T-cell (primary cell): ENCODE measurements around the gene ZXDC. TPM values are rescaled to one million over a fixed set of nuclear protein-coding genes. Genes with fewer than 3 reads are reported as not detected.

ENCODE experiments used
- ATAC-seq, 4 experiments: fragments of 200-7000 bp in 3 of 4; fragments of 150-1000 bp in 1 of 4; cut with Tn5 transposase; replicated peaks in 1 of 4; 1 replicate in 3 of 4; 2 replicates in 1 of 4; pipeline ENCODE4 v1.10.0; 2021; ENCODE audit warnings: moderate library complexity in 3 of 4, mild to moderate bottlenecking in 2 of 4, moderate number of reproducible peaks in 1 of 4
- CTCF ChIA-PET, 2 donors: fragments of 300-600 bp; sonication (Branson Sonifier 250); formaldehyde crosslinking; loops; one replicate each; lab custom pipeline; 2022; ENCODE audit warnings: antibody characterized with exemption in 2 of 2; lab: Charles Lee
- POLR2A ChIA-PET, 2 donors: fragments of 300-600 bp; sonication (Branson Sonifier 250); formaldehyde crosslinking; loops; one replicate each; lab custom pipeline; 2022; ENCODE audit warnings: antibody characterized with exemption in 2 of 2; lab: Charles Lee
- DNase-seq, 35 experiments: peaks; one replicate each; pipeline versions ENCODE4 v3.0.0 to v3.0.0-alpha.2; 2013 to 2023
- H3K27ac ChIP-seq: one replicate; pipeline ENCODE4 v1.5.1; 2013; ENCODE audit warnings: low read length
- H3K27me3 ChIP-seq, 2 experiments: replicated peaks in 1 of 2; 1 replicate in 1 of 2; 2 replicates in 1 of 2; pipeline versions ENCODE4 v1.6.1 to v1.7.0; 2013; ENCODE audit warnings: low read length in 1 of 2, mixed read lengths in 1 of 2; ENCODE audit not compliant: control insufficient read depth in 2 of 2, insufficient read depth in 2 of 2; ENCODE audit errors: extremely low read depth in 1 of 2
- H3K36me3 ChIP-seq, 2 donors: 1 replicate in 1 of 2; 2 replicates in 1 of 2; pipeline versions ENCODE4 v1.6.1 to v1.7.0; 2013; ENCODE audit warnings: low read length in 1 of 2; ENCODE audit not compliant: control insufficient read depth in 2 of 2, insufficient read depth in 1 of 2; ENCODE audit errors: extremely low read depth in 1 of 2
- H3K4me1 ChIP-seq, 2 experiments: 1 replicate in 1 of 2; 2 replicates in 1 of 2; pipeline versions ENCODE4 v1.6.1 to v1.7.0; 2013; ENCODE audit warnings: low read length in 2 of 2, mixed read lengths in 1 of 2; ENCODE audit not compliant: insufficient read depth in 2 of 2, control insufficient read depth in 1 of 2; ENCODE audit errors: extremely low read depth in 1 of 2
- H3K4me3 ChIP-seq, 2 donors: 1 replicate in 1 of 2; 2 replicates in 1 of 2; pipeline versions ENCODE4 v1.5.1 to v1.7.0; 2013; ENCODE audit warnings: mild to moderate bottlenecking in 2 of 2, low read length in 1 of 2, moderate library complexity in 1 of 2; ENCODE audit not compliant: control insufficient read depth in 1 of 2; ENCODE audit errors: extremely low read depth in 1 of 2
- H3K9me3 ChIP-seq: 2 replicates; pipeline ENCODE4 v1.7.0; 2013
- H3K27ac Mint-ChIP-seq, 2 donors: one replicate each; pipeline ENCODE4 v1.8.0; 2020 to 2021; ENCODE audit warnings: mild to moderate bottlenecking in 2 of 2, mixed read lengths in 2 of 2
- H3K27me3 Mint-ChIP-seq, 2 donors: one replicate each; pipeline ENCODE4 v1.8.0; 2021 to 2022; ENCODE audit warnings: mixed read lengths in 2 of 2
- H3K36me3 Mint-ChIP-seq: one replicate; pipeline ENCODE4 v1.8.0; 2021; ENCODE audit warnings: mixed read lengths
- H3K4me1 Mint-ChIP-seq, 3 donors: one replicate each; pipeline ENCODE4 v1.8.0; 2020 to 2022; ENCODE audit warnings: mixed read lengths in 3 of 3, mild to moderate bottlenecking in 1 of 3
- H3K4me3 Mint-ChIP-seq, 3 donors: one replicate each; pipeline ENCODE4 v1.8.0; 2020 to 2022; ENCODE audit warnings: mild to moderate bottlenecking in 3 of 3, mixed read lengths in 3 of 3, moderate library complexity in 3 of 3
- H3K9me3 Mint-ChIP-seq, 3 donors: one replicate each; pipeline ENCODE4 v1.8.0; 2020 to 2022; ENCODE audit warnings: mixed read lengths in 3 of 3
- WGBS: methylation state at CpG from one replicate; pipeline ENCODE4 v1.1.5; 2013; ENCODE audit warnings: missing lambda C conversion rate; ENCODE audit not compliant: insufficient coverage; 5-methylcytosine and 5-hydroxymethylcytosine counted together
- total RNA-seq, 35 experiments: library from RNA in 6 of 35; stranded (reverse) in 6 of 35; fragments of 120-200 nt in 1 of 35; gene quantifications; one replicate each; pipeline versions ENCODE4 v1.2.1 to v1.2.4 and lab custom pipeline; 2013 to 2026

Gene ZXDC
- total RNA-seq, 5 donors from 2014 or later (not counting 1 experiment from before 2014, with no cell fraction given) = 57.6 to 68.7 (median 61.8) TPM

DNA sequence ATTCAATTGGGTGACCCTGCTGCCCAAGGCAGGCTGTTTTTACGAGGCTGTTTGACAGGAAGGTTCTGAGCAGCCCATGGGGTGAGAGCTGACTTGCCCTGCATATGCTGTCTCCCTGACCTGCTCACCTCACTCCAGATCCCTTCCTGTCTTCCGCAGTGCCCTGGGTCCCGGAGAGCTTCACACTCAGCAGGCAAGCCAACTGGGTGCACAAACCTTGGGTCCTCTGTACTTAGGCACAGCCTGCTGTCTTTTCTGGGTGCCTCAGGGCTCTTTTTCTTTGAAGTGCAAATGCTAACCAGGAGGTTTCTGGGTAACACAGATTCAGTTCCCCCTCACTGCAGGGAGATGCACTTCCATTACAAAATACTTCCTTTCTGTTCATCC lies 32.8 kb downstream of the ZXDC start:
- POLR2A ChIA-PET = no interaction called here
- H3K4me1 Mint-ChIP-seq = peaks cover 0 to 6% (median 0%) of the 10 kb centered on the region in 3 donors
- H3K9me3 Mint-ChIP-seq = no peaks in the 10 kb centered on the region
- ATAC-seq = no peak
- WGBS = 100% methylated on average over 3 of the region's 3 CpGs
- no peaks in the 10 kb centered on the region for H3K27me3 Mint-ChIP-seq
- H3K36me3 ChIP-seq = peaks cover 10 to 38% of the 10 kb centered on the region in 2 donors
- no peak overlapping the region for H3K27ac ChIP-seq
- H3K4me3 ChIP-seq = no peak overlapping the region
- H3K4me1 ChIP-seq = no peaks in the 10 kb centered on the region
- peaks cover 38% of the 10 kb centered on the region for H3K36me3 Mint-ChIP-seq
- H3K27ac Mint-ChIP-seq = no peak overlapping the region
- DNase-seq = peak in 1 of 35 experiments; percentile 3
- H3K9me3 ChIP-seq = no peaks in the 10 kb centered on the region
- H3K4me3 Mint-ChIP-seq = no peak overlapping the region
- CTCF ChIA-PET = no interaction called here
- no peaks in the 10 kb centered on the region for H3K27me3 ChIP-seq

GRCh38 chr3:126442094-126442855 lies 33.4 kb downstream of the ZXDC start:
- 96% methylated on average over 7 of the region's 13 CpGs for WGBS
- H3K4me3 ChIP-seq = no peak overlapping the region
- H3K36me3 ChIP-seq = peaks cover 12 to 39% of the 10 kb centered on the region in 2 donors
- no peak overlapping the region for H3K27ac ChIP-seq
- no peaks in the 10 kb centered on the region for H3K4me1 ChIP-seq
- DNase-seq (no peak), ATAC-seq (no peak)
- no peak overlapping the region for H3K27ac Mint-ChIP-seq
- H3K9me3 ChIP-seq = no peaks in the 10 kb centered on the region
- CTCF ChIA-PET = no interaction called here
- POLR2A ChIA-PET = interaction anchor here in 1 of 2 donors (0.6 kb wide), 1 partner anchor 37 kb away, joined by 3 read pairs; no protein-coding TSS in a partner anchor
- peaks cover 44% of the 10 kb centered on the region for H3K36me3 Mint-ChIP-seq
- H3K4me3 Mint-ChIP-seq = no peak overlapping the region
- H3K9me3 Mint-ChIP-seq = no peaks in the 10 kb centered on the region
- no peaks in the 10 kb centered on the region for H3K27me3 ChIP-seq
- H3K4me1 Mint-ChIP-seq = peaks cover 0 to 6% (median 0%) of the 10 kb centered on the region in 3 donors
- H3K27me3 Mint-ChIP-seq = no peaks in the 10 kb centered on the region

- Histone ChIP-seq H3K36me3 (peaks cover 12 to 48% of the 10 kb centered on the region in 2 donors), H3K27ac (no peak overlapping the region), H3K27me3 (no peaks in the 10 kb centered on the region), H3K4me3 (no peak overlapping the region), H3K4me1 (no peaks in the 10 kb centered on the region), H3K9me3 (no peaks in the 10 kb centered on the region)
- DNase-seq (peak in 1 of 35 experiments; percentile 2), ATAC-seq (no peak)
- peaks cover 0 to 6% (median 0%) of the 10 kb centered on the region in 3 donors for H3K4me1 Mint-ChIP-seq
- ChIA-PET CTCF (no interaction called here), POLR2A (interaction anchor here in 1 of 2 donors (0.6 kb wide), 1 partner anchor 36 kb away, joined by 3 read pairs; no protein-coding TSS in a partner anchor)
- peaks cover 49% of the 10 kb centered on the region for H3K36me3 Mint-ChIP-seq
- H3K27me3 Mint-ChIP-seq = no peaks in the 10 kb centered on the region
- 99% methylated on average over 15 of the region's 20 CpGs for WGBS
- H3K9me3 Mint-ChIP-seq = no peaks in the 10 kb centered on the region
- no peak overlapping the region for H3K27ac Mint-ChIP-seq
- H3K4me3 Mint-ChIP-seq = no peak overlapping the region
Measured at GRCh38 chr3:126441256-126441880, 34.3 kb downstream of the ZXDC start.

- Histone ChIP-seq H3K4me3 (no peak overlapping the region), H3K27ac (no peak overlapping the region), H3K27me3 (no peaks in the 10 kb centered on the region), H3K4me1 (no peaks in the 10 kb centered on the region), H3K9me3 (no peaks in the 10 kb centered on the region), H3K36me3 (peaks cover 12 to 52% of the 10 kb centered on the region in 2 donors)
- Mint-ChIP-seq H3K36me3 (peaks cover 43% of the 10 kb centered on the region), H3K4me1 (peaks cover 0 to under 1% (median 0%) of the 10 kb centered on the region in 3 donors), H3K27ac (no peak overlapping the region), H3K27me3 (no peaks in the 10 kb centered on the region), H3K9me3 (no peaks in the 10 kb centered on the region), H3K4me3 (no peak overlapping the region)
- WGBS = 97% methylated on average over 3 of the region's 9 CpGs
- no peak for ATAC-seq
- no peak for DNase-seq
- CTCF ChIA-PET = no interaction called here
- POLR2A ChIA-PET = no interaction called here
Measured at GRCh38 chr3:126440709-126440995, 35.0 kb downstream of the ZXDC start.

DNA sequence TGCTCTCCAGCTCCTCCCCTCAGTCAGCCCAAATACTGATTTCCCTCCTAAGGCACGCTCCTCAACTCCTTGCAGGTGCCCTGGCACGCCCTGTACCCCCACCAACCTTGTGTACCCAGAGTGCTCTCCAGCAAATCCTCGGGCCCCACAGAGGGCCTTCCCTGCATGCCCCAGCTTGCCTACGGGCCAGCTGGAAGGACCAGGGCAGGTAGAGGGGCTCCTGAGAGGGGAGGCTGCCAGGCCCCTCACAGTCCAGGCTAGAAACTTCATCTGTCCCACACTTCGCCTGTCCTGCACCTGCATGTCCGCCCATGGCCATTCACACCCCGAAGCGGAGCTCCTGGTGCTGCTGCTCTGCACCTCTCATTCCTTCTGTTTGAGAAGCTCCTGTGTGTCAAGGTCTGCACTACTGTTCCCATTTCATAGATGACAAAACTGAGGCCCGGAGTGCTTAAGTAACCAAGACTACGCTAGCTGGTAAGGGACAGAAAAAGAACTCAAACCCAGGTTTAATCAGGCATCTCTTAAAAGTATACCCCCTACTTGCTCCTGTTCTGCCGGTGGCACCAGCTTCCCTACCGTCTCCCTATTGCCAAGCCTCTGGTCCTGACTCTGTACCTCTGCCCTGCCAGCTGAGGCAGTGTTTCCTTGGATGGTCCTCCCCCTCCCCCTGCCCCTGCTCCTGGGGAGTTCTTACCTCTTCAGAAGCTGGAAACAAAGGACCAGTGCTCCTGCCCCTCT lies 35.6 kb downstream of the ZXDC start:
- H3K27ac Mint-ChIP-seq = peak overlapping the region in 1 of 2 donors; percentile 44
- ChIA-PET POLR2A (no interaction called here), CTCF (no interaction called here)
- H3K4me3 Mint-ChIP-seq = no peak overlapping the region
- no peaks in the 10 kb centered on the region for H3K27me3 Mint-ChIP-seq
- peaks cover 12 to 58% of the 10 kb centered on the region in 2 donors for H3K36me3 ChIP-seq
- ATAC-seq (no peak), DNase-seq (peak in 1 of 35 experiments; percentile 3)
- no peaks in the 10 kb centered on the region for H3K4me1 ChIP-seq
- H3K9me3 Mint-ChIP-seq = no peaks in the 10 kb centered on the region
- H3K27me3 ChIP-seq = no peaks in the 10 kb centered on the region
- H3K27ac ChIP-seq = no peak overlapping the region
- no peaks in the 10 kb centered on the region for H3K4me1 Mint-ChIP-seq
- H3K36me3 Mint-ChIP-seq = peaks cover 44% of the 10 kb centered on the region
- H3K9me3 ChIP-seq = no peaks in the 10 kb centered on the region
- 99% methylated on average over 10 of the region's 12 CpGs for WGBS
- no peak overlapping the region for H3K4me3 ChIP-seq

DNA sequence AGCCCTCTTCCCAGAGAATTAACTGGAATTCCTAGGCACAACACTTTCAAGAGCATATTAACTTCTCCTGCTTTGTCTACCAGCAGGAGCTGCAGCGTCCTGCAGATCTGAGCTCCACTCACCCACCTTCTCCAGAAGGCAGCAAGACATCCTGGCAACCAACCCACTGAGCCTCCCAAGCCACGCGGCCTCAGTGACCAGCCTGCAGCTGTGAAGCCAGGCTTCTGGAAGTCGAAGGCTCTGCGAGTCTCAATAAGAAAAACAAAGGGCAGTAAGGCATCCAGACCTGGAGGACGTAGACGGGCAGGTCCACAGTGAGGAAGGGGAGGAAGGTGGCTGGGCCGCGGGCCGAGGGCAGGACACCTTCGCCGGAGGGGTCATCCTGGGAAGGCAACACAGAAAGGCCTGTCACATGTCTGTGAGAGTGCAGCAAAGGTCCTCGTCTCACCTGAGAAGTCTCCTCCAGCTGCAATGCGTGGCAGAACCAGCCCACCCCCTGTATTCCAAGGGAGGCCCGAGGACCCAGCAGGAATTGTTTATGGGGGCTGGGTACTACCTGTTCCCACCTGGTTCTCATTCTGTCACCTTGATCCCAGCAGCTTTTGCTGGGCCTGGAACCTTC lies 36.2 kb downstream of the ZXDC start:
- Mint-ChIP-seq H3K27me3 (no peaks in the 10 kb centered on the region), H3K4me1 (no peaks in the 10 kb centered on the region), H3K27ac (no peak overlapping the region), H3K36me3 (peaks cover 50% of the 10 kb centered on the region), H3K4me3 (no peak overlapping the region), H3K9me3 (no peaks in the 10 kb centered on the region)
- H3K9me3 ChIP-seq = no peaks in the 10 kb centered on the region
- ATAC-seq (no peak), DNase-seq (peak in 1 of 35 experiments; percentile 3)
- WGBS = 98% methylated on average over 10 of the region's 15 CpGs
- POLR2A ChIA-PET = no interaction called here
- no peak overlapping the region for H3K27ac ChIP-seq
- H3K27me3 ChIP-seq = no peaks in the 10 kb centered on the region
- peaks cover 15 to 62% of the 10 kb centered on the region in 2 donors for H3K36me3 ChIP-seq
- no peaks in the 10 kb centered on the region for H3K4me1 ChIP-seq
- H3K4me3 ChIP-seq = no peak overlapping the region
- CTCF ChIA-PET = interaction anchor here in 1 of 2 donors (0.7 kb wide), 1 partner anchor 575 kb away, joined by 3 read pairs; no protein-coding TSS in a partner anchor
